ENCODE measurements around the gene GRK5. TPM values are rescaled to one million over a fixed set of nuclear protein-coding genes. Genes with fewer than 3 reads are reported as not detected.

The GRK5 gene
- total RNA-seq, 2 donors from 2014 or later, result 4.8 to 10.6 TPM

GRCh38 chr10:119397416-119397815, 190.0 kb downstream of the GRK5 start:
- no peak for TF ChIP-seq POLR2A (IDR thresholded peaks at IDR 0.05)
- no peak for TF ChIP-seq CTCF (IDR thresholded peaks at IDR 0.05)
- TF ChIP-seq POLR2AphosphoS5 (IDR thresholded peaks at IDR 0.05), result no peak
- intact Hi-C loops (cut with DNase I), result no loop called here
- no peaks in the 10 kb centered on the region for H3K4me1 ChIP-seq (replicated peaks)
- 97% methylated on average over 6 of the region's 6 CpGs for WGBS
- H3K9me3 ChIP-seq, result no peaks in the 10 kb centered on the region
- DNase-seq (ENCODE audit: low spot score), result no peak
- no peak overlapping the region for H3K27ac ChIP-seq
- H3K27me3 ChIP-seq (replicated peaks; ENCODE audit: insufficient read depth), result no peaks in the 10 kb centered on the region
- no peak overlapping the region for H3K4me3 ChIP-seq
- H3K36me3 ChIP-seq, result no peaks in the 10 kb centered on the region

- Histone ChIP-seq H3K36me3 (no peaks in the 10 kb centered on the region), H3K4me1 (replicated peaks) (no peaks in the 10 kb centered on the region), H3K4me3 (no peak overlapping the region), H3K27ac (no peak overlapping the region), H3K9me3 (no peaks in the 10 kb centered on the region), H3K27me3 (replicated peaks; ENCODE audit: insufficient read depth) (no peaks in the 10 kb centered on the region)
- TF ChIP-seq CTCF (IDR thresholded peaks at IDR 0.05), result no peak
- no peak for TF ChIP-seq POLR2AphosphoS5 (IDR thresholded peaks at IDR 0.05)
- TF ChIP-seq POLR2A (IDR thresholded peaks at IDR 0.05), result no peak
- DNase-seq (ENCODE audit: low spot score), result no peak
- intact Hi-C loops (cut with DNase I), result no loop called here
- 73% methylated on average over 5 of the region's 5 CpGs for WGBS
Observed at GRCh38 chr10:119398996-119399395, 191.6 kb downstream of the GRK5 start.

- intact Hi-C loops (cut with DNase I), result no loop called here
- Histone ChIP-seq H3K27me3 (replicated peaks; ENCODE audit: insufficient read depth) (no peaks in the 10 kb centered on the region), H3K4me1 (replicated peaks) (no peaks in the 10 kb centered on the region), H3K9me3 (no peaks in the 10 kb centered on the region), H3K27ac (no peak overlapping the region), H3K36me3 (no peaks in the 10 kb centered on the region), H3K4me3 (no peak overlapping the region)
- TF ChIP-seq POLR2AphosphoS5 (IDR thresholded peaks at IDR 0.05) (no peak), CTCF (IDR thresholded peaks at IDR 0.05) (no peak), POLR2A (IDR thresholded peaks at IDR 0.05) (no peak)
- DNase-seq (ENCODE audit: low spot score), result no peak
- WGBS, result 95% methylated on average over 3 of the region's 3 CpGs
Observed at GRCh38 chr10:119399466-119399865, 192.1 kb downstream of the GRK5 start.

GRCh38 chr10:119401671-119402395, 194.5 kb downstream of the GRK5 start:
- WGBS, result 61% methylated on average over 14 of the region's 14 CpGs
- DNase-seq (ENCODE audit: low spot score), result no peak
- Histone ChIP-seq H3K4me3 (no peak overlapping the region), H3K4me1 (replicated peaks) (no peaks in the 10 kb centered on the region), H3K27me3 (replicated peaks; ENCODE audit: insufficient read depth) (no peaks in the 10 kb centered on the region), H3K9me3 (no peaks in the 10 kb centered on the region), H3K27ac (peak overlapping the region in 1 of 2 donors; percentile 22), H3K36me3 (no peaks in the 10 kb centered on the region)
- intact Hi-C loops (cut with DNase I), result no loop called here
- TF ChIP-seq CTCF (IDR thresholded peaks at IDR 0.05) (no peak), POLR2AphosphoS5 (IDR thresholded peaks at IDR 0.05) (no peak), POLR2A (IDR thresholded peaks at IDR 0.05) (no peak)

GRCh38 chr10:119403921-119404320, 196.6 kb downstream of the GRK5 start:
- no peaks in the 10 kb centered on the region for H3K27me3 ChIP-seq (replicated peaks; ENCODE audit: insufficient read depth)
- H3K4me1 ChIP-seq (replicated peaks), result no peaks in the 10 kb centered on the region
- no peak for DNase-seq (ENCODE audit: low spot score)
- H3K36me3 ChIP-seq, result no peaks in the 10 kb centered on the region
- H3K27ac ChIP-seq, result no peak overlapping the region
- H3K4me3 ChIP-seq, result no peak overlapping the region
- 91% methylated on average over 1 of the region's 1 CpG for WGBS
- H3K9me3 ChIP-seq, result no peaks in the 10 kb centered on the region
- intact Hi-C loops (cut with DNase I), result no loop called here
- TF ChIP-seq POLR2AphosphoS5 (IDR thresholded peaks at IDR 0.05) (no peak), POLR2A (IDR thresholded peaks at IDR 0.05) (no peak), CTCF (IDR thresholded peaks at IDR 0.05) (no peak)

All from prostate gland (tissue), 2 donors.